Mononuclear cell (primary cell): ENCODE results near the gene SLC30A10. TPM values are rescaled to one million over a fixed set of nuclear protein-coding genes. Genes with fewer than 3 reads are reported as not detected.
"Not testable (repeated sequence)": the region's sequence is repeated elsewhere in the genome, so short reads cannot be mapped to it uniquely, and the experiment has no call there.

Source experiments
- H3K27me3 ChIP-seq: 2 replicates; pipeline ENCODE4 v1.6.0; 2011; ENCODE audit warnings: low read length, control low read depth; ENCODE audit not compliant: insufficient read depth
- H3K4me1 ChIP-seq: 2 replicates; pipeline ENCODE4 v1.5.1; 2011; ENCODE audit warnings: mild to moderate bottlenecking, low read length, control low read depth; ENCODE audit not compliant: insufficient read depth
- H3K4me3 ChIP-seq: 2 replicates; pipeline ENCODE4 v1.5.1; 2011; ENCODE audit warnings: mild to moderate bottlenecking, low read length, moderate library complexity
- H3K9me3 ChIP-seq: 2 replicates; pipeline ENCODE4 v1.5.1; 2011; ENCODE audit warnings: low read depth, mild to moderate bottlenecking, control low read depth, low read length
- total RNA-seq: library from RNA; depleted of rRNA; stranded (reverse); fragments of >200 nt; gene quantifications from one replicate; pipeline ENCODE4 v1.2.3, GENCODE V29; 2012

SLC30A10 gene
- total RNA-seq, 1 donor: not detected

DNA sequence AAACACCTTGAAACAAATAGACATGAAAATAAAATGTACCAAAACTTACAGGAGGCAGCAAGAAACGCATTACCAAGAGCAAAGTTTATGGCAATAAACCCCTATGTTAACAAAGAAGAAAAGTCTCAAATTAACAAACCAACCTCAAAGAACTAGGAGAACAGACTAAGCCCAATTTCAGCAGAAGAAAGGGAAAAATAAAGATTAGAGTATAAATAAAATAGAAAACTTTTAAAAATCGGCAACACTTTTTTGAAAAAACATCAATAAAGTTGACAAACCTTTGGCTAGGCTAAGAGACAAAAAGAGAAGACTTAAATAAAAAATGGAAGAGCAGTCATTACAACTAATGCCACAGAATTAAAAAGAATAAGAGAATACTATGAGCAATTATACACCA, 42.7 kb downstream of the SLC30A10 start:
- Histone ChIP-seq H3K4me3 (no peak overlapping the region), H3K4me1 (no peaks in the 10 kb centered on the region), H3K9me3 (no peaks in the 10 kb centered on the region), H3K27me3 (peaks cover 3% of the 10 kb centered on the region)

DNA sequence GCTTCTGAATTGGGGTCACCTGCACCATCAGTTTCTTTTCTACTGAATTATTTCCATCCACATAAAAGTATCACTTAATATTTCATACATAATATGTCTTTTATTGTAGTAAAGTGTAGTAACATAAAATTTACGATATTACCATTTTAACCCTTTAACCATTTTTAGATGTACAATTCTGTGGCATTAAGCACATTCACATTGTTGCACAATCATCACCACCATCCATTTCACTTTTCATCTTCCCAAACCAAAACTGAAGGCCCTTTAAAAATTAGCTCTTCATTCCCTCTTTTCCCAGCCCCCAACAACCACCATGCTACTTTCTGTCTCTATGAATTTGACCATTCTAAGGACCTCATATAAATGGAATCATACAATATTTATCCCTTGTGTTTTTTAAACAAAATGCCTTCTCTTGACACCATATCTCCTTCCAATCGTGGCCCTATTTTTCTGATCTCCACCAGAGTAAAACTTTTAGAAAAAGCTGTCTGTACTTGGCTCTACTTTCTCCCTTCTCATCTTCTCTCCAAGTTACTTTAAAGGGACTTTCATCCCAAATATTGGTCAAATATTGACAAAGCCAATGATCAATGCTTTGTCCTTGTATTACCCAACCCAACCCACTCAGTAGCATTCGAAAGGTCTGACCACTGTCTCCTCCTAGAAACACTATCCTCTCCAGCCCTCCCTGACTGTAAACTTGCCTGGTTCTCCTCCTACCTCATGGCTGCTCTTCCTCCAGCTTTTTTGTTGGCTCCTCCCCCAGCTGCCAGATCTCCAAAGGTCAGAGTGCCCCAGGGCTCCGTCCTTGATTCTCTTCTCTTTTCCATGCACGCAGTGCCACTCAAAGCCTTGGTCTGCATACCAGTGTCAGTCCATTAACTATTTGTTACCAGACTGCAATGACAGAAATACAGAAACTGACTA, 44.7 kb downstream of the SLC30A10 start:
- H3K27me3 ChIP-seq: peaks cover 3% of the 10 kb centered on the region
- no peaks in the 10 kb centered on the region for H3K9me3 ChIP-seq
- no peaks in the 10 kb centered on the region for H3K4me1 ChIP-seq
- H3K4me3 ChIP-seq: no peak overlapping the region

DNA sequence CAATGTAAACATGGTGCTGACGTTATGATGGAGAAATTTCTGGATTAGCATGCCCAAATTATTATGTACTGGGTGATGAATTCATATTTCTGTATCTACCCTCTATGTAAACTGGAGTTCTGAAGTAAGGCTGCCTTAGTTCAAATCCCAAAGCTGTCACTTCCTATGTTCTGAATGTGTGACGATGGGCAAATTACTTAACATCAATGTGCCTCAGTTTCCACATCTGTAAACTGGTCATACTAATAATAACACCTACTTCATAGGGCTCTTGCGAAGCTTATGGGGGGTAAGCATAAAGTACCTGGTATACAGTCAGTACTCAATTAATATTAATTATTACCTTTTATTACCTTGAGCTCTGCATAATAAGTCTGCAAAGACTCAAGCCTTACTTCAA, 45.6 kb downstream of the SLC30A10 start:
- H3K4me3 ChIP-seq: no peak overlapping the region
- H3K4me1 ChIP-seq: no peaks in the 10 kb centered on the region
- H3K27me3 ChIP-seq: peaks cover 6% of the 10 kb centered on the region
- H3K9me3 ChIP-seq: no peaks in the 10 kb centered on the region

DNA sequence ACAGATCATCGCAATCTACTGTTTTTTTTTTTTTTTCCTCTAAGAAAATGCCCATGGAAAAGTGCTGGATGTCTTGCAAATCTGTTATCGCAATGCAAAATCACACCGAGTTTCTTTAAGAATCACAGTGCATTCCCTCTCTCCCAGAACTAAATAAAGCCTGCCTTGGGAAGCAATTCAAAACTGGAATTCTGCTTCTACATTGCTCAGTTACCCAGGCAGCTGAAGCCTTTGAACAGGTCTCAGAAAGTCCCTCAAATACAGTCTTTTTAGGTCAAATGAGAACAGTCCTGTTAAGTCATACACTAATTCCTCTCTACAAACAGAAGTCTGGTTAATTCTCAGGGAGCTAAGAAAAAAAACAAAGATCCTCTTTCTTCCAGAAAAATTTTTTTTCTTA, 46.3 kb downstream of the SLC30A10 start:
- Histone ChIP-seq H3K4me3 (no peak overlapping the region), H3K27me3 (peaks cover 6% of the 10 kb centered on the region), H3K4me1 (no peaks in the 10 kb centered on the region), H3K9me3 (no peaks in the 10 kb centered on the region)

DNA sequence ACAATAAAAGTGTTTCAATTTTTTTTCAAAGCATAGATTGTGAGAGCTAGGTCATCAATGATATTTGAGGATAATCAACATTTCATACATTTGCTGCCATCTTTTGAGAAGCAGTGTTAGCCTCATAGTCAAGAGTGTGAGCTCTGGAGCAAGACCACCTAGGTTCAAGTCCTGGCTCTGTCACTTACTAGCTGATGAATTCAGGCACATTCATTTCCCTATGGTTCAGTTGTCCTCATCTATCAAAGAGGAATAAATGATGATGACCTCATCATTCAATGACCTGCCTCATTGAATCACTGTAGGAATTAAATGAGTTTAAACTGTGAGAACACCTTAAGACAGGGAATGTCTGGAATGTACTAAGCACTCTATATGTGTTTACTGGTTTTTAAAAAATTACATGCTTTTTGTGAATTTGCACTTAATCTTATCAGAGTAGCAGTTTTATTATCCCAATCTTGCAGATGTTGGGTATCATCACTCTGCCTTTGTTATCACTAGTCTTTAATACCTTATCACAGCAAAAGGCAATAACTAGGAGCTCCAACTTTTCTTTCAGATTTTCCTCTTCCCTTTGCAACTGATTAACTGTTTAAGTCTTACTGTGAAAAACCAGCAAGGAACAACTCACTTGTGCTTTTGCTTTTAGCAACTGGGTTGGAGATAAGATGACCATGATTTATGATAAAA, 47.4 kb downstream of the SLC30A10 start:
- Histone ChIP-seq H3K4me1 (no peaks in the 10 kb centered on the region), H3K4me3 (no peak overlapping the region), H3K27me3 (peaks cover 6% of the 10 kb centered on the region), H3K9me3 (no peaks in the 10 kb centered on the region)

DNA sequence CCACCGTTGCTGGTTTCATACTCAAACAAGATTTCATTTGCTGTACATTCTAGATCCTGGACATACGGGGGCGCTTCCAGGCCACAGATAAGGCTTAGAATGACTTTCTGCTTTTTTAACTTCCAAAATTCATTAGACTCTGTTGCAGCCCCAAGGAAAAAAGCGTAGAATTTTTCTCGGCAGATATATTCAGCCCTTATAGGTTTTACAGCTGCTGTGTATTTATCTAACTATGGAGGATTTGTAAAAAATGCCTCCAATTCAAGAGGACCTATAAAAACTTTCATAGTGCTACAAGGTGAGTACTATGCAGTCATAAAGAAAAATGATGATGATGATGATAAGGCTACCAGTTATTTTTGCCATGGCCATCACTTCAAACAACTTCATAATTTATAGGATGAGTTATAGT, 51.6 kb downstream of the SLC30A10 start:
- no peaks in the 10 kb centered on the region for H3K4me1 ChIP-seq
- H3K27me3 ChIP-seq: peaks cover 3% of the 10 kb centered on the region

DNA sequence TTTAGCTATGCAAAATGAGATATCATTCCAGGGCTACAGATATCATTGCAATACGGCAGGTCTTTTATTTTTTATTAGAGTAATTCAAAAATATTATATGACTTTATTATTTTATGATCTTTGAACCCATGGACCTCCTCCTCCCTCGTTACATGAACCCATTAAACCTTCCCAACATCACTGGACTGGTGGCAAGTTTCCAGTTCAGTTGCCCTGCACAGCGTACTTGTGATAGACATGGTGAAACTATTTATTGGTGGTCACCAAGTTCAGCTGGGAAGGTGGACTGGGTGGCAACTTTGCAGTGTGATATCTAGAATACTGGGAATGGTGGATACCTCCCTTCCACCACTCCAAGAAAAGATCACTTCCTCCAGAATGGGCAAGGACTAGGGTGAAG, 52.5 kb downstream of the SLC30A10 start:
- H3K27me3 ChIP-seq: peaks cover 3% of the 10 kb centered on the region
- no peak overlapping the region for H3K4me3 ChIP-seq
- no peaks in the 10 kb centered on the region for H3K4me1 ChIP-seq
- no peaks in the 10 kb centered on the region for H3K9me3 ChIP-seq

More for the DNA sequence above, 51.6 kb downstream of the SLC30A10 start:
- Histone ChIP-seq H3K9me3 (no peaks in the 10 kb centered on the region), H3K4me3 (no peak overlapping the region)

DNA sequence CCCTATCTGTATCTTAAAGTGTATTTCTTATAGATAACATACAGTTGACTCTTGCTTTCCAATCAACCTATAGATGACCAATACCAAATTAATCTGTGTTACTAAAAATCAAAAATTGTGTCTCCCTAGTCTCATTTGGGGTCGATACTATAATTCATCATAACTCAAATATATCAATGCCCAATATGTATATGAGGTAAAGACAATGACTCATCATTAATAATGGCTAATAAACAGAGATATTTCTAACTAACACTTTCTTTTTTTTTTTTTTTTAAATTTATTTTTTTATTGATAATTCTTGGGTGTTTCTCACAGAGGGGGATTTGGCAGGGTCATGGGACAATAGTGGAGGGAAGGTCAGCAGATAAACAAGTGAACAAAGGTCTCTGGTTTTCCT, 55.8 kb downstream of the SLC30A10 start:
- not testable (repeated sequence) for H3K4me1 ChIP-seq, H3K27me3 ChIP-seq

DNA sequence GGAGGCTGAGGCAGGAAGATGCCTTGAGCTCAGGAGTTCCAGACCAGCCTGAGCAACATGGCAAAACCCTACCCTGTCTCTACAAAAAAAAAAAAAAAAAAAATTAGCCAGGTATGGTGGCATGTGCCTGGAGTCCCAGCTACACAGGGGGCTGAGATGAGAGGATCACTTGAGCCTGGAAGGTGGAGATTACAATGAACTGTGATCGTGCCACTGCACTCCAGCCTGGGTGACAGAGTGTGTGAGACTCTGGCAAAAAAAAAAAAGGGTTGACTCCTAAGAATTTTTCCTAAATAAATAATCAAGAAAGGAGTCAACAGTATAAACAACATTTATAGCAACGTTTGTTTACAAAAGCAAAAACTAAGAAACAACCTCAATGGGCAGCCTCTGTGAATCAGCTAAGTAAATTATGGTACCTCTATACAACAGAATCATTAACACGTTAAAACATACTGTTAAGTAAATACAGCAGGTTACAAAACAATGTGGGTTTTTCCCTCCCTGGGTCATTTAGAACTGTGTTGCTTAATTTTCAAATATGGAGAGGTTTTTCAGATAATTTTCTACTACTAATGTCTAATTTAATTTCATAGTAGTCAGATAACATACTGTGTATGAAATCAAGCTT, 56.8 kb downstream of the SLC30A10 start:
- H3K4me3 ChIP-seq: no peak overlapping the region
- H3K4me1 ChIP-seq: no peaks in the 10 kb centered on the region
- no peaks in the 10 kb centered on the region for H3K9me3 ChIP-seq
- no peaks in the 10 kb centered on the region for H3K27me3 ChIP-seq

More for the DNA sequence above, 55.8 kb downstream of the SLC30A10 start:
- not testable (repeated sequence) for H3K9me3 ChIP-seq, H3K4me3 ChIP-seq

DNA sequence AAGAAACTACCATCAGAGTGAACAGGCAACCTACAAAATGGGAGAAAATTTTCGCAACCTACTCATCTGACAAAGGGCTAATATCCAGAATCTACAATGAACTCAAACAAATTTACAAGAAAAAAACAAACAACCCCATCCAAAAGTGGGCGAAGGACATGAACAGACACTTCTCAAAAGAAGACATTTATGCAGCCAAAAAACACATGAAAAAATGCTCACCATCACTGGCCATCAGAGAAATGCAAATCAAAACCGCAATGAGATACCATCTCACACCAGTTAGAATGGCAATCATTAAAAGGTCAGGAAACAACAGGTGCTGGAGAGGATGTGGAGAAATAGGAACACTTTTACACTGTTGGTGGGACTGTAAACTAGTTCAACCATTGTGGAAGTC, 59.7 kb downstream of the SLC30A10 start:
- not testable (repeated sequence) for H3K9me3 ChIP-seq, H3K27me3 ChIP-seq, H3K4me1 ChIP-seq, H3K4me3 ChIP-seq

Other genes starting within 250 kb of the SLC30A10 start
- 55.9 TPM for gene EPRS1, start 117.9 kb upstream of the SLC30A10 start, total RNA-seq
- gene BPNT1, start 161.2 kb upstream of the SLC30A10 start, total RNA-seq: 1.2 TPM
- gene IARS2, start 165.6 kb upstream of the SLC30A10 start, total RNA-seq: 30.7 TPM